ENCODE results near the gene ADAMTS12.
"Not testable (repeated sequence)": the region's sequence is repeated elsewhere in the genome, so short reads cannot be mapped to it uniquely, and the experiment has no call there.

ADAMTS12 gene

GRCh38 chr5:33891788-33892619 lies at the start of gene ADAMTS12:
Gene ADAMTS12 (minus strand): TSS chr5:33891990. CDS start chr5:33891856, 134 bp downstream.
- no peak for DNase-seq (ENCODE audit: low read depth)

- DNase-seq (ENCODE audit: low read depth) = no peak
Observed at GRCh38 chr5:33941090-33941489, 49.3 kb upstream of the ADAMTS12 start.

- no peak for DNase-seq (ENCODE audit: low read depth)
Observed at GRCh38 chr5:33939556-33940262, 47.9 kb upstream of the ADAMTS12 start.

GRCh38 chr5:33938881-33939280 lies 47.1 kb upstream of the ADAMTS12 start:
- no peak for DNase-seq (ENCODE audit: low read depth)

GRCh38 chr5:33938507-33938796 lies 46.7 kb upstream of the ADAMTS12 start:
- no peak for DNase-seq (ENCODE audit: low read depth)

GRCh38 chr5:33937707-33938506 lies 46.1 kb upstream of the ADAMTS12 start:
- DNase-seq (ENCODE audit: low read depth) = no peak

GRCh38 chr5:33937017-33937706 lies 45.4 kb upstream of the ADAMTS12 start:
- no peak for DNase-seq (ENCODE audit: low read depth)

- no peak for DNase-seq (ENCODE audit: low read depth)
Observed at GRCh38 chr5:33936381-33937016, 44.7 kb upstream of the ADAMTS12 start, which contains the start of gene RXFP3. Gene RXFP3 (plus strand): TSS chr5:33936386. CDS start chr5:33936741, 355 bp downstream.

GRCh38 chr5:33936004-33936380 lies 44.2 kb upstream of the ADAMTS12 start:
- DNase-seq (ENCODE audit: low read depth) = no peak

GRCh38 chr5:33934176-33934575 lies 42.4 kb upstream of the ADAMTS12 start:
- DNase-seq (ENCODE audit: low read depth) = no peak

- no peak for DNase-seq (ENCODE audit: low read depth)
Observed at GRCh38 chr5:33933723-33934169, 42.0 kb upstream of the ADAMTS12 start.

- no peak for DNase-seq (ENCODE audit: low read depth)
Observed at GRCh38 chr5:33931136-33931535, 39.3 kb upstream of the ADAMTS12 start.

- no peak for DNase-seq (ENCODE audit: low read depth)
Observed at GRCh38 chr5:33929925-33930690, 38.3 kb upstream of the ADAMTS12 start.

- DNase-seq (ENCODE audit: low read depth) = no peak
Observed at GRCh38 chr5:33928283-33928682, 36.5 kb upstream of the ADAMTS12 start.

GRCh38 chr5:33927685-33928084 lies 35.9 kb upstream of the ADAMTS12 start:
- DNase-seq (ENCODE audit: low read depth) = no peak

- no peak for DNase-seq (ENCODE audit: low read depth)
Observed at GRCh38 chr5:33925278-33925677, 33.5 kb upstream of the ADAMTS12 start.

- no peak for DNase-seq (ENCODE audit: low read depth)
Observed at GRCh38 chr5:33921002-33921401, 29.2 kb upstream of the ADAMTS12 start.

- DNase-seq (ENCODE audit: low read depth) = not testable (repeated sequence)
Observed at GRCh38 chr5:33914844-33915243, 23.1 kb upstream of the ADAMTS12 start.

GRCh38 chr5:33906248-33906647 lies 14.5 kb upstream of the ADAMTS12 start:
- DNase-seq (ENCODE audit: low read depth) = not testable (repeated sequence)

GRCh38 chr5:33905381-33905780 lies 13.6 kb upstream of the ADAMTS12 start:
- DNase-seq (ENCODE audit: low read depth) = no peak

- no peak for DNase-seq (ENCODE audit: low read depth)
Observed at GRCh38 chr5:33903118-33903517, 11.3 kb upstream of the ADAMTS12 start.
